AG04449 (cell line): ENCODE results near the gene MRPL50.

Experiments used
- CTCF ChIA-PET: fragments of 350-600 bp; formaldehyde crosslinking; extraction: SDS; loops from one replicate; lab custom pipeline; 2021; ENCODE audit warnings: antibody characterized with exemption; lab: Yijun Ruan, JAX
- POLR2A ChIA-PET: fragments of 400-600, 350-600 bp; formaldehyde crosslinking; extraction: SDS; loops from one replicate; lab custom pipeline; 2020; ENCODE audit warnings: antibody characterized with exemption, inconsistent platforms; lab: Yijun Ruan, JAX
- DNase-seq: peaks from one replicate; pipeline ENCODE4 v3.0.0-alpha.2; 2010; ENCODE audit warnings: low read depth, low spot score
- H3K4me3 ChIP-seq: 2 replicates; pipeline ENCODE4 v1.5.1; 2011; ENCODE audit warnings: low read depth, mild to moderate bottlenecking, control low read depth, low read length
- CTCF ChIP-seq: IDR thresholded peaks from one replicate; pipeline ENCODE4 v1.5.1; 2011; ENCODE audit warnings: mild to moderate bottlenecking, moderate library complexity, low read length, control low read depth, inconsistent platforms; ENCODE audit not compliant: insufficient read depth; ENCODE audit errors: missing control alignments

The MRPL50 gene

GRCh38 chr9:101414839-101415238 lies 16.4 kb upstream of the MRPL50 start:
- POLR2A ChIA-PET = no interaction called here
- DNase-seq = no peak
- H3K4me3 ChIP-seq = no peak overlapping the region
- CTCF ChIA-PET = no interaction called here
- TF ChIP-seq CTCF = no peak

- CTCF ChIA-PET = interaction anchor here (0.6 to 1.2 kb wide), 2 partner anchors 21 to 40 kb away, joined by 3 read pairs; no protein-coding TSS in a partner anchor
- H3K4me3 ChIP-seq = no peak overlapping the region
- no peak for DNase-seq
- POLR2A ChIA-PET = interaction anchor here (1.1 kb wide), 1 partner anchor 11 kb away, joined by 3 read pairs; the partner anchor contains the start of genes MRPL50 and ZNF189
- TF ChIP-seq CTCF = no peak
These were observed 10.7 kb upstream of the MRPL50 start for GRCh38 chr9:101409079-101409477.

GRCh38 chr9:101408374-101409078 lies 10.1 kb upstream of the MRPL50 start:
- TF ChIP-seq CTCF = no peak
- H3K4me3 ChIP-seq = no peak overlapping the region
- CTCF ChIA-PET = interaction anchor here (0.6 to 1.2 kb wide), 2 partner anchors 20 to 41 kb away, joined by 3 read pairs; no protein-coding TSS in a partner anchor
- DNase-seq = no peak
- POLR2A ChIA-PET = interaction anchor here (0.6 kb wide), 1 partner anchor 27 kb away, joined by 4 read pairs; the partner anchor contains the start of gene ALDOB

GRCh38 chr9:101403516-101404285 lies 5.3 kb upstream of the MRPL50 start:
- TF ChIP-seq CTCF = no peak
- ChIA-PET CTCF (interaction anchor here (1.0 to 1.1 kb wide), 2 partner anchors 55 to 160 kb away, joined by 3 read pairs; no protein-coding TSS in a partner anchor), POLR2A (no interaction called here)
- no peak for DNase-seq
- H3K4me3 ChIP-seq = no peak overlapping the region

GRCh38 chr9:101400120-101400519 lies 1.7 kb upstream of the MRPL50 start:
- POLR2A ChIA-PET = no interaction called here
- no peak for TF ChIP-seq CTCF
- peak overlapping the region; percentile 72 for H3K4me3 ChIP-seq
- no peak for DNase-seq
- CTCF ChIA-PET = interaction anchor here (1.0 to 4.5 kb wide), 3 partner anchors 12 to 59 kb away, joined by 3 to 28 read pairs (median 4); no protein-coding TSS in a partner anchor

- H3K4me3 ChIP-seq = peak overlapping the region; percentile 72
- ChIA-PET CTCF (interaction anchor here (1.0 to 4.5 kb wide), 3 partner anchors 11 to 59 kb away, joined by 3 to 28 read pairs (median 3); no protein-coding TSS in a partner anchor), POLR2A (no interaction called here)
- no peak for DNase-seq
- TF ChIP-seq CTCF = no peak
These were observed 1.2 kb upstream of the MRPL50 start for GRCh38 chr9:101399643-101399970.
